Activated naive CD8-positive, alpha-beta T cell treated with anti-CD3 and anti-CD28 coated beads, Interleukin-2, amount 50 U/mL, for 16 hours (primary cell): ENCODE data around the gene TAS2R1.

Experiments used
- DNase-seq: peaks from one replicate; pipeline ENCODE4 v3.0.0-alpha.2; 2020; ENCODE audit warnings: low read depth, low spot score

TAS2R1 gene

DNA sequence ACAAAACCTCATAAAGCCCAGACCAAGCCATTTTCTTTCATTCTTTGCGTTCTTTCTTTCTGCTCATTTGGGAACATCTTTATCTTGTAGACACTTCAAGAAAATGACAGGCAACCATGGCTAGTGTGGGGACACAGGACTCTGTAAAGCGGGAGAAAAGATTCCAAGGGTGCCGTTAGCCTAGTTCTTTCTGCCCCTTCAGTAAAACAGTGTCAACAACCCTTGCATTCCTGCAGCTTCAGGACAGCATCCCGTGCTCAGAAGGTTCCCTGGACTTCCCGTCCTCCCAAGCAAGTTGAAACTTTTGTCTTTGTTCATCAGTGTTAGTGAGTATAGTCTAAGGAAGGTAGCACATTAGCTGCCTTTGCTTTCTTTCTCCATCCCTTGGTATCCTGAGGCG is 41.9 kb downstream of the TAS2R1 start:
- DNase-seq = no peak

DNA sequence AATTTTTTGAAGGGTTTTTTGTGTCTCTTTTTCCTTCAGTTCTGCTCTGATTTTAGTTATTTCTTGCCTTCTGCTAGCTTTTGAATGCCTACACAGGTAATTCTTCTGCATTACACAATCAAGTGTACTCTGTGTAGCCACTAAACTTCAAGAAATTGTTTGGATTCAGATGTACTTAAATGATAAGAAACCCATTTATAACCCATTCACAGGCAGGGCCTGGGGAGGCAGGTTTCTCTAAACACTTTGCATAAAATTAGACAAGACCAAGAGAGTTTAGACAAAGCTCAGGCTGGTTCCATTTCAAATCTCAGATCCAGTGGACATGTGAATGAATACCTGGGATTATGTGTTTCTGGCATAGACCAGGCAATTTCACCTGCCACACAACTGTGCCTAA is 43.0 kb downstream of the TAS2R1 start:
- DNase-seq = no peak

DNA sequence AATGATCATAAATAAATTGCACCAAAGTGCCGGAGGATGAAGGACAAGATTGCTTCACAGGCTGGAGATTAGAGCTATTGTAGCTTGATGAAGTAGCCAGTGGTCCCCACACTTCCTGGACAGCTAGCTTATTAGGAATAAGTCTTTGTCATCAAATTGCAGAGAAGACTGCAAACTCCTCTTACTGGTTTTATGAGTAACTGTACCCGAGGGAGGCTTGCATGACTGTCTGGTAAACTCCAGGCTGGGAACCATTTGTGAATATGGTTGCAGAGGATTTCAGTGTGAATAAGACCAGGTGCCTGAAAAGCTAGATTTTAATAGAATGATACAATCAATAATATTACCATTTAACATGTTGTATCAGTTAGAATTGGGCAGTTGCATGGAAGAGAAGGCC is 47.7 kb downstream of the TAS2R1 start:
- no peak for DNase-seq
